Trophoblast cell (in vitro differentiated cells and primary cell): ENCODE data around the gene CEP63.

Experiments used
- DNase-seq, 2 donors: peaks; one replicate each; pipeline ENCODE4 v3.0.0-alpha.2; 2016
- H2AFZ ChIP-seq: 2 replicates; pipeline ENCODE4 v1.6.1; 2013; ENCODE audit warnings: low read length, moderate library complexity, mild to moderate bottlenecking; ENCODE audit not compliant: insufficient read depth, poor library complexity
- H2AK5ac ChIP-seq: 2 replicates; pipeline ENCODE4 v1.6.1; 2013; ENCODE audit warnings: mild to moderate bottlenecking, low read length
- H2BK120ac ChIP-seq: 2 replicates; pipeline ENCODE4 v1.6.1; 2013; ENCODE audit warnings: low read length, mild to moderate bottlenecking, moderate library complexity; ENCODE audit not compliant: insufficient read depth, poor library complexity
- H2BK12ac ChIP-seq: 2 replicates; pipeline ENCODE4 v1.6.1; 2013; ENCODE audit warnings: mild to moderate bottlenecking, low read length, moderate library complexity
- H2BK5ac ChIP-seq: 2 replicates; pipeline ENCODE4 v1.6.1; 2013; ENCODE audit warnings: low read length, low read depth, moderate library complexity, mild to moderate bottlenecking; ENCODE audit not compliant: poor library complexity
- H3K14ac ChIP-seq: 2 replicates; pipeline ENCODE4 v1.6.1; 2013; ENCODE audit warnings: mild to moderate bottlenecking, low read length
- H3K18ac ChIP-seq: 2 replicates; pipeline ENCODE4 v1.6.1; 2013; ENCODE audit warnings: mild to moderate bottlenecking, low read length
- H3K23ac ChIP-seq: 2 replicates; pipeline ENCODE4 v1.6.1; 2013; ENCODE audit warnings: low read length
- H3K27ac ChIP-seq: 2 replicates; pipeline ENCODE4 v1.5.1; 2013; ENCODE audit warnings: low read depth, mild to moderate bottlenecking, inconsistent platforms, low read length, moderate library complexity
- H3K27me3 ChIP-seq: 2 replicates; pipeline ENCODE4 v1.6.1; 2013; ENCODE audit warnings: inconsistent platforms, mild to moderate bottlenecking, low read length, moderate library complexity; ENCODE audit not compliant: insufficient read depth
- H3K36me3 ChIP-seq, 2 experiments: 1 replicate in 1 of 2; 2 replicates in 1 of 2; pipeline ENCODE4 v1.6.1; 2013; ENCODE audit warnings: low read length in 2 of 2, mild to moderate bottlenecking in 2 of 2, moderate library complexity in 1 of 2; ENCODE audit not compliant: insufficient read depth in 2 of 2, control insufficient read depth in 1 of 2
- H3K4ac ChIP-seq: 2 replicates; pipeline ENCODE4 v1.6.1; 2013; ENCODE audit warnings: low read depth, mild to moderate bottlenecking, low read length, moderate library complexity
- H3K4me1 ChIP-seq, 2 experiments: 1 replicate in 1 of 2; 2 replicates in 1 of 2; pipeline ENCODE4 v1.6.1; 2013; ENCODE audit warnings: low read length in 2 of 2, mild to moderate bottlenecking in 2 of 2, moderate library complexity in 1 of 2; ENCODE audit not compliant: insufficient read depth in 2 of 2, control insufficient read depth in 1 of 2
- H3K4me2 ChIP-seq: 2 replicates; pipeline ENCODE4 v1.6.1; 2013; ENCODE audit warnings: inconsistent platforms, mild to moderate bottlenecking, low read length, moderate library complexity
- H3K4me3 ChIP-seq: 2 replicates; pipeline ENCODE4 v1.5.1; 2013; ENCODE audit warnings: mild to moderate bottlenecking, low read depth, low read length, inconsistent platforms
- H3K79me1 ChIP-seq: one replicate; pipeline ENCODE4 v1.6.1; 2013; ENCODE audit warnings: low read length
- H3K79me2 ChIP-seq: 2 replicates; pipeline ENCODE4 v1.6.1; 2013; ENCODE audit warnings: low read length, mild to moderate bottlenecking; ENCODE audit not compliant: control insufficient read depth, insufficient read depth, poor library complexity
- H3K9ac ChIP-seq: 2 replicates; pipeline ENCODE4 v1.6.1; 2013; ENCODE audit warnings: mild to moderate bottlenecking, low read length
- H3K9me3 ChIP-seq: 2 replicates; pipeline ENCODE4 v1.6.1; 2013; ENCODE audit warnings: low read depth, mild to moderate bottlenecking, control low read depth, inconsistent platforms, low read length; ENCODE audit not compliant: insufficient read depth
- H4K12ac ChIP-seq: 2 replicates; pipeline ENCODE4 v1.6.1; 2013; ENCODE audit warnings: low read depth, mild to moderate bottlenecking, low read length, moderate library complexity
- H4K8ac ChIP-seq: 2 replicates; pipeline ENCODE4 v1.6.1; 2013; ENCODE audit warnings: low read depth, mild to moderate bottlenecking, low read length, moderate library complexity
- H4K91ac ChIP-seq: one replicate; pipeline ENCODE4 v1.6.1; 2013; ENCODE audit warnings: low read depth, mild to moderate bottlenecking, low read length, moderate library complexity
- WGBS: extraction: QIAGEN DNeasy Blood & Tissue Kit; methylation state at CpG from one replicate; pipeline ENCODE4 v1.1.7; 2013; ENCODE audit warnings: missing lambda C conversion rate; ENCODE audit not compliant: insufficient read length, insufficient coverage; ENCODE audit errors: extremely low coverage; 5-methylcytosine and 5-hydroxymethylcytosine counted together

CEP63 gene

DNA sequence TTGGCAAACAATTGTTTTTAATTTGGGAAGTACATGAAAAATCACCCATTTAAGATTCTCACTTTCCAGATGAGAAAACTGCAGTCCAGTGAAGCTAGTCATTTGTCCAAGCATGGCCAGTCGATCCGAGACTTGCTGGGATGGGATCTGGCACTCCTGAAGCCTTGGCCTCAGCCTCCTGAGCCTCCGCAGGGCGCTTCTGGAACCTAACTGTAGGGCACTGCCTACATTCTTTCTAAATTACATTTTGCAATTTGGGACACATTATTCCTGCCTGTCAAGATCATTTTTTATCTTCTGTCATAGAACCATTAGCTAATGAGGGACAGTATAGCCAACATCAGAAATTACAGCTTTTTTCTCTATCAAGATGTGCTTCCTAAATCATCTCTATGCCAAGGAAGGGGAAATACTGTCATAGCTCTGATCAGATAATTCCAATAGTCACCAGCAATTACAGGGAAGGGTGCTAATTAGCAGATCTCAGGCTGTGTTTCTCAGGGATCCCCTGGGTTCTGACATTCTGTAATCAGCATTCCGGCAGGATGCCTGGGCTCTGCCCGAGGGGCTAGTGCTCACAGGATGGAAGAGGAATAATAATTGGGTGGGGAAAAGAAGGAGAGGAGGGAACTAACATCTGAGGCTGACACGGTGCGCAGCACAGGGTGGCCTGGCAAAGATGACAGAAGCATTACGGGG lies 28.3 kb upstream of the CEP63 start:
- WGBS = no CpG with 5 or more reads among the region's 9 CpGs
- Histone ChIP-seq H3K4me3 (no peak overlapping the region), H3K23ac (no peak overlapping the region), H2AK5ac (no peak overlapping the region), H3K9ac (no peak overlapping the region), H3K4me2 (no peak overlapping the region), H3K27ac (no peak overlapping the region), H3K4me1 (peaks cover 4% of the 10 kb centered on the region in 2 experiments), H3K27me3 (no peaks in the 10 kb centered on the region), H4K91ac (no peak overlapping the region), H2BK5ac (no peak overlapping the region), H2BK12ac (no peak overlapping the region), H3K9me3 (no peaks in the 10 kb centered on the region), H2BK120ac (no peak overlapping the region), H3K18ac (no peak overlapping the region), H2AFZ (no peak overlapping the region), H4K12ac (no peak overlapping the region), H3K79me2 (no peaks in the 10 kb centered on the region), H3K36me3 (no peaks in the 10 kb centered on the region), H3K14ac (no peak overlapping the region), H4K8ac (no peak overlapping the region), H3K79me1 (no peaks in the 10 kb centered on the region), H3K4ac (no peak overlapping the region)
- DNase-seq = no peak

- no peak overlapping the region for H3K9ac ChIP-seq
- no peak overlapping the region for H3K18ac ChIP-seq
- no peak overlapping the region for H2AK5ac ChIP-seq
- peak overlapping the region; percentile 74 for H3K23ac ChIP-seq
- no peak overlapping the region for H2AFZ ChIP-seq
- peaks cover 5 to 6% of the 10 kb centered on the region in 2 experiments for H3K4me1 ChIP-seq
- no peak overlapping the region for H3K27ac ChIP-seq
- H2BK12ac ChIP-seq = no peak overlapping the region
- H3K9me3 ChIP-seq = no peaks in the 10 kb centered on the region
- no peak overlapping the region for H2BK120ac ChIP-seq
- H4K91ac ChIP-seq = no peak overlapping the region
- H3K14ac ChIP-seq = no peak overlapping the region
- H3K27me3 ChIP-seq = no peaks in the 10 kb centered on the region
- no peak overlapping the region for H4K12ac ChIP-seq
- H3K79me2 ChIP-seq = no peaks in the 10 kb centered on the region
- H3K4ac ChIP-seq = no peak overlapping the region
- WGBS = no CpG with 5 or more reads among the region's 10 CpGs
- no peak overlapping the region for H4K8ac ChIP-seq
- DNase-seq = no peak
- no peak overlapping the region for H3K4me2 ChIP-seq
- H2BK5ac ChIP-seq = no peak overlapping the region
- peaks cover 8% of the 10 kb centered on the region for H3K79me1 ChIP-seq
- no peaks in the 10 kb centered on the region for H3K36me3 ChIP-seq
- no peak overlapping the region for H3K4me3 ChIP-seq
Measured at GRCh38 chr3:134458406-134458945, 27.4 kb upstream of the CEP63 start.

DNA sequence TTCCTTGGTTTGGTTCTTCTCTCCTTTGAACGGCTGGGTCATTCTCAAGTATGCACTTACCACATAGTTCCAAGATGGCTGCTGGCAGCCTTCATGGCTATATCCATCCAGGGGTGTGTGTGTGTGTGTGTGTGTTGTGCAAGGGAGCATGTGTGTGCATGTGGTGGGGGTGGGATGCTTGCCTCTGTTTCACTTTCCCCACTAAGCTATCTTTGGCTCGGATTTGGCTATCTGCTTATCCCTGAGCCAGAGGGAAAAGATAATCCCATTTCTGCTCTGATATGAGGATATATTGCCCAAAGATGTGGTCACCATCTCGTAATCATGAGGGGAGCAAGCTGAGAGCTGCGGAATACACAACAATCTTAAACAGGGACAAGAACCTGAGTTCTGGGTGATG lies 26.3 kb upstream of the CEP63 start:
- H2AK5ac ChIP-seq = no peak overlapping the region
- no peaks in the 10 kb centered on the region for H3K9me3 ChIP-seq
- no peak overlapping the region for H3K23ac ChIP-seq
- H3K27ac ChIP-seq = no peak overlapping the region
- H3K14ac ChIP-seq = no peak overlapping the region
- no peak for DNase-seq
- no peaks in the 10 kb centered on the region for H3K27me3 ChIP-seq
- H3K79me2 ChIP-seq = peaks cover 2% of the 10 kb centered on the region
- no peak overlapping the region for H3K4ac ChIP-seq
- no peak overlapping the region for H2BK5ac ChIP-seq
- no CpG with 5 or more reads among the region's 4 CpGs for WGBS
- H2AFZ ChIP-seq = no peak overlapping the region
- H3K36me3 ChIP-seq = no peaks in the 10 kb centered on the region
- H4K91ac ChIP-seq = no peak overlapping the region
- no peak overlapping the region for H3K4me3 ChIP-seq
- H4K8ac ChIP-seq = no peak overlapping the region
- no peak overlapping the region for H3K18ac ChIP-seq
- no peak overlapping the region for H2BK120ac ChIP-seq
- peaks cover 12 to 14% of the 10 kb centered on the region in 2 experiments for H3K4me1 ChIP-seq
- no peak overlapping the region for H3K9ac ChIP-seq
- no peak overlapping the region for H3K4me2 ChIP-seq
- H3K79me1 ChIP-seq = peaks cover 13% of the 10 kb centered on the region
- H4K12ac ChIP-seq = no peak overlapping the region
- no peak overlapping the region for H2BK12ac ChIP-seq

- H3K4ac ChIP-seq = no peak overlapping the region
- no peaks in the 10 kb centered on the region for H3K9me3 ChIP-seq
- no peak overlapping the region for H3K18ac ChIP-seq
- H3K14ac ChIP-seq = no peak overlapping the region
- H2BK5ac ChIP-seq = no peak overlapping the region
- H4K12ac ChIP-seq = no peak overlapping the region
- no peak overlapping the region for H3K4me3 ChIP-seq
- no peaks in the 10 kb centered on the region for H3K36me3 ChIP-seq
- H4K8ac ChIP-seq = no peak overlapping the region
- H2AK5ac ChIP-seq = no peak overlapping the region
- peaks cover 2% of the 10 kb centered on the region for H3K79me2 ChIP-seq
- peaks cover 17 to 18% of the 10 kb centered on the region in 2 experiments for H3K4me1 ChIP-seq
- H3K9ac ChIP-seq = no peak overlapping the region
- no peak overlapping the region for H3K4me2 ChIP-seq
- peaks cover 17% of the 10 kb centered on the region for H3K79me1 ChIP-seq
- no CpG with 5 or more reads among the region's 2 CpGs for WGBS
- no peak overlapping the region for H3K23ac ChIP-seq
- H4K91ac ChIP-seq = no peak overlapping the region
- no peaks in the 10 kb centered on the region for H3K27me3 ChIP-seq
- H2BK120ac ChIP-seq = no peak overlapping the region
- H2AFZ ChIP-seq = no peak overlapping the region
- no peak overlapping the region for H2BK12ac ChIP-seq
- no peak overlapping the region for H3K27ac ChIP-seq
- DNase-seq = no peak
Measured at GRCh38 chr3:134460965-134461364, 24.9 kb upstream of the CEP63 start.
